NCI-H1105 (cell line): Measurements from ENCODE around the gene EEF2.
"Not testable (repeated sequence)": the region's sequence is repeated elsewhere in the genome, so short reads cannot be mapped to it uniquely, and the experiment has no call there.

Source experiments
- DNase-seq: peaks from one replicate; lab custom pipeline; 2025; lab: John Stamatoyannopoulos, UW

The EEF2 gene

DNA sequence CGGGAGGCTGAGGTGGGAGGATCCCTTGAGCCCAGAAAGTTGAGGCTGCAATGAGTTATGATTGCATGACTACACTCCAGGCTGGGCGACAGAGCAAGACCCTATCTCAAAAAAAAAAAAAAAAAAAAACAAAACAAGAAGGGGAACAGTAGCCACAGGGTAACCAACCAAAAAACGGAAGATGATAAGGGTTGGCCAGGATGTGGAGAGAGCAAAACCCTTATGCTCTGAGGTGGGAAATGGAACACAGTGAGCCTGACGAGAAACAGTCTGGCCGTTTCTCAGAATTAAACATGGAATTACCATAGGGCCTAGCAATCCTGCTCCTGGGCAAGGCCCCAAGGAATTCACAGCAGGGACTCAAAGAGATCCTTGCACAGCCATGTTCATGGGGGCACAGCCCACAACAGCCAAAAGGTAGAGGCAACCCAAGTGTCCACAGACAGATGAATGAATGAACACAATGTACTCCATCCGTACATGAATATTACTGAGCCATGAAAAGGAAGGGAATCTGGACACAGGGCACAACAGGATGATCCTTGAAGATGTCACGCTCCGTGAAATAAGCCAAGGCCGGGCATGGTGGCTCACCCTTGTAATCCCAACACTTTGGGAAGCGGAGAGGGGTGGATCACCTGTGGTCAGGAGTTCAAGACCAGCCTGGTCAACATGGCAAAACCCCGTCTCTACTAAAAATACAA is 41.1 kb downstream of the EEF2 start:
- DNase-seq = no peak

GRCh38 chr19:3942790-3943409 is 42.4 kb downstream of the EEF2 start:
- DNase-seq = no peak

GRCh38 chr19:3938300-3938950 is 46.8 kb downstream of the EEF2 start:
- DNase-seq = not testable (repeated sequence)

DNA sequence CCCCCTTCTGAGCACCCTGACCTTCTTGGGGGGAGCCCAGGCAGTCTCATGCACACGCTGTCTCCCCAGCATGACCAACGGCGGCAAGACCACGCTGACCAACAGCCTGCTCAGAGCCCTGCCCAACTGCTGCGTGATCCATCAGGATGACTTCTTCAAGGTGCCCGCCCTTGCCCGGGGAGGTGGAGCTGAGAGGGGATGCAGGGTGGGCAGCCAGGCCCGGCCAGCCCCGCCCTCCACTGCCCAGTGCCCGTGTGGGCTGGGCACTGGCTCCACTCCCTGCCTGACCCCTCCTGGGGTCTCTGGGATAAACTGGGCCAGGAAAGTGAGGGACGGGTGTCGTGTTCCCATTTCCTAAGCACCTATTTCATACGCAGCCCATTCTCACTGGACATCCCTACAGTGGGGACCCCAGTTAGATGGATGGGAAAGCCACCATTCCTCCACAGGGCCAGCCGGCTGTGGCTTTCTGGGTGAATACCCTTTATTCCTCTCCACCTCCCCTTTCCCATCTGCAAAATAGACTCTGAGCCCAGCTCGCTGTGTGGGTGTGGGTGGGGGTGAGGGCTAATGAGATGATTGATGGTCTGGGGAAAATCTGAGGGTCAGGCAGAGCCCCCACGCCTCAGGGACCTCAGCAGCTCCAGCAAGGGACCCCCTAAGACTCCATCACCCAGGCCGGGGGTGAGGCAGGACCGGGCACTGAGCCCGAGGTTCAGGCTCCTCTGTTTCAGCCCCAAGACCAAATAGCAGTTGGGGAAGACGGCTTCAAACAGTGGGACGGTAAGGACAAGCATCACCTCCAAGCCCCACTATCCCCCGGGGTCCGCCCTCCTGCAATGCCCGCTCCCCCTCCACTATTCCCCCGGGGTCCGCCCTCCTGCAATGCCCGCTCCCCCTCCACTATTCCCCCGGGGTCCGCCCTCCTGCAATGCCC is 48.5 kb downstream of the EEF2 start:
- no peak for DNase-seq

DNA sequence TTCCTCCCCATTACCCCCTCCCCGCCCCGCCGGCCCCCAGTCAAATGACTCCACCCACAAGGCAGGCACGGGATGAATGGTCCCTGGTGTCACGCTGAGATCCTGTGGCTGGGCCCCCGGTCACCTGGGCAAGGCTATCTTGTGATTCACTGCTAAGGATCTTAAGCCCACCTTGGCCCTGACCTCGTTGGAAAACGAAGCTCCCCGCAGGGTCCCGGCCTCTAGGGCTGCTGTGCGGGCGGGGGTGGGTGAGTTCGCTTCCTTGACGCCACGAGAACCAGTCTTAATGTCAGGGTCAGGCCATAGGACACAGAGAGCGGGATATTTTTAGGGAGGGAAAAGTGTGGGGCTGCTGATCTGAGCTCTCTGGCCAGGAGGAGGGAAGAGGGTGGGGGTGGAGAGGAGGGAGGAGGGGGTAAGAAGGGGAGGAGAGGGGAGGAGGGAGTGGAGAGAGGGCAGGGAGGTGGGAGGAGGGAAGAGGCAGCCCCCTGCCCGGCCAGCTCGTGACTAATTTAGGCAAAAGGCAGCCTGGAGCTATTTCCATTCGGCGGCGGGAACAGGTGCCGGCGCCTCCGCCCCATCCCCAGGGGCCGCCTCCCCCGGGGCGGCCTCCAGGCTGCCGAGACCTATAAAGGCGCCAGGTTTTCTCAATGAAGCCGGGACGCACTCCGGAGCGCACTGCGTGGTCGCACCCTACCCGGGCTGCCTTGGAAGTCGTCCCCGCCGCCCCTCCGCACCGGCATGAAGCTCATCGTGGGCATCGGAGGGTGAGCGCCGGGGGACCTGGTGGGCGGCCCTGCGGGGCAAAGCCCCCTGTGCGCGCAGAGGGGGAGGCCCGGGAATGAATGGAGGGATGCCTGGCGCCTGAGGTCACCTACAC is 52.1 kb downstream of the EEF2 start, which contains the start of gene NMRK2:
Gene NMRK2, plus strand, starts transcription at position 139 of the 880 bp plus-strand sequence. Its CDS starts 603 bp downstream, at position 742.
- no peak for DNase-seq

DNA sequence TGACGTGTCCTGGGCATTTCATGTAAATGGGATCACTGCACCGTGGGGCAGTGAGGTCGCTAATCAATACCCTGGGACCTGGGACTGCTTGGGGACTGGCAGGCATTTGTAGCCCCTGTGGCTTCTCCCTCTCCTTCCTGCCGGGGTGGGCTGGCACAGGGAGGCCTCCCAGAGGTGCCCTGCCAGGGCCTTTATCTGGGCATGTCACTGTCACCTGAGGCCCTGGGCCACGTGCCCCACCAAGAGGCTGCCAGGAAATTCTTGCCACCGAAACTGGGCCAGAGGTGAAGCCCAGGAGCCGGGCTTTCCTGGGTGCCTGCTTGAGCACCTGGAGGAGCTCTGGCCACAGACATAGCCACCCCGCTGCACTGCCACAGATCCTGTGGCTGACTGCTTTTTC is 54.2 kb downstream of the EEF2 start:
- no peak for DNase-seq
